GM15510 (cell line): ENCODE results near the gene BACH2.

Source experiments
- POLR2A ChIP-seq: IDR thresholded peaks from 3 replicates; pipeline ENCODE4 v1.6.1; 2011; ENCODE audit warnings: borderline replicate concordance; ENCODE audit not compliant: insufficient read length; ENCODE audit errors: extremely low read depth

The BACH2 gene

DNA sequence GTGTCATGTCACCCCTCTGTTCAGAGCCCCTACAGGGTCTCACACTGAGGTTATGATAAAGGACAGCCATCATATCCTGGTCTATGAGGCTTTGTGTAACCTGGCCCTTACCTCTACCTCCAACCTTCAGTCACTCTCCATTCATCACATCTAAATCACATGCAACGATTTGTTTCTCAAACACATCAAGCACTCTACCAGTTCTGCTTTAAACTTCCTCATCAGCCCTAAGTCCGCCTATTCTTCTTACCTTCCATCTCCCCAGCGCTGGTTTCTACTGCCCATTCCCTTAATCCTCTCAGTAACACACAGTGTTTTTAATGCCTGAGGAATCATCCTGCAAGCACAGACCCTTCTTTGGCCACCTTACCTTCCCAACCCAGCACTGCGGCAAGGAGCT lies 17.9 kb upstream of the BACH2 start:
- no peak for TF ChIP-seq POLR2A

DNA sequence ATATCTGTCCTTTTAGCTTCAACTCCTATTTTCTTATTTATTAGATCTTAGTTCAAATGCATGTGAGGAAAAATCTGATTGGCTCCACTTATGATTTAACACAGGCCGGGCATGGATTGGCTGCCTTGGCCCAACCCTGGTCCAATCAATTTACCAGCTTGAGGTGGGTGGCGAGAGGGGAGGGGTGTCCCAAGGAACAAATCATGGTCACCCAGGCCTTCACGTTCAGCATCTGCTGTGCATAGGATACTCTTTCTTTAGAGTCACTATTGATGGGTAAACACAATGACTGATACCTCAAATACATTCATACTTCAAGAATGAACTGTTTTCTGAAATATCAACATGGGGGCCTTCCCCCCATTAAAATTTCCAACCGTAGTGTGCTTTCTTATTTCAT lies 14.9 kb upstream of the BACH2 start:
- TF ChIP-seq POLR2A, result no peak

DNA sequence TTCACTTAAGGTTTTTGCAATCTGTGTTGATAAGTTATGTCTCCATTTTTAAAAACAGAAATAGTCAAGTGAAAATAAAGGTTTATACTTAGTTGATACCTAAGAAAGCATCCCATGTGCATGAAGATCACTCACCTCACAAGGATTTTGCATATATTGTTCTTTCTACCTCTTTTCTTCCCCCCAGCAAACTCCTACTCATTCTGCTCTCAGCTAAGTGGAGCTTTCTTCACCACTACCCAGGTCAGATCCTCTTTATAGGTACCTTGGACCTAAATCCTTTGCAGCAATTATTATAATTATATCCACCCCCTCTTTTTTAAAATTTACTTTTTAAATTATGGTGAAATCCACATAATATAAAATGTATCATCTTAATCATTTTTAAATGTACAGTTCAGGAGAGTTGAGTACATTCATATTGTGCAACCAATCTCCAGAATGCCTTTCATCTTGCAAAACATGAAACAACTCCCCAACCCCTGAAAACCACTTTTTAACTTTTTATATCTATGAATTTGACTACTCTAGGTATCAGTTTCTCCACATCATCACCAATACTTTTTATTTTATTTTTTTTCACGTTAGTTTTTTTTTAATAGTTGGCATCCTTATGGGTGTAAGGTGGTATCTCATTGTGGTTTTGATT lies 9.3 kb upstream of the BACH2 start:
- TF ChIP-seq POLR2A, result no peak

DNA sequence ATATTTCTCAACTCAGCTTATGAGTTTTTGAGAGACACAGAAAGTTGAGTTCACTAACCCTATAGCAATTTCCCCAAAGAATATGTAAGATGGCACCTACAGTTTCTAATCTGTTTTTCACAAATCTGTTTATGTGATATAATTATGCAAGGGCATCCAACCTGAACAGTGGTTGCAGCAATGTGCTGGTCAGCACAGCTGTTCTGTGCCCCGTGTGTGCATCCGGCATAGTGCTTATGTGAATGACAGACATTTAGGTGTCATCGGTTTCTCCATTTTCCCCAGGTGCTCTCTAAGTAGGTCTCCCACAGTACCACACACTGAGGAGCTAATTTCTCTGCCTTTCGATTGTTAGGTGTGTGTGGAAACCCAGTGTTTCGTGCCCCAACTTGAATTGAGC lies 7.7 kb upstream of the BACH2 start:
- TF ChIP-seq POLR2A, result no peak

DNA sequence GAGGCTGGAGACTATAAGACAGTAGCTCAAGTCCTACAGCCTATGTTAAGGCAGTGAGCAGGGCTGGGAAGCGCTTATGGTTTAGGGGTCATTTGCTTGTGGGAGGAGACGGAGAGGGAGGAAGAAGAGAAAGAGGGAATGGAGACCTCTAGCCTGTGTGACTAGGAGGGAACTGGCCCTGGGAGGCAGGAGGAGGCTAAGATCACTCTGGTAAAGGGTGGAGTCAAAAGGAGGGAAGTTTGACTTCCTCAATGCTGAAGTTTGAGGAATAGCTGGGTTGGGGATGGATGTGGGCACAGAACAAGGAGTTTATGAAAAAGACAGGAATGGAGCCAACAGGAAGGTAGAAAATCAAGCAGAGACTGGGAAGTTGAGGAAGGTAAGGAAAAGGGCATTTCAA lies 6.4 kb upstream of the BACH2 start:
- TF ChIP-seq POLR2A, result no peak

DNA sequence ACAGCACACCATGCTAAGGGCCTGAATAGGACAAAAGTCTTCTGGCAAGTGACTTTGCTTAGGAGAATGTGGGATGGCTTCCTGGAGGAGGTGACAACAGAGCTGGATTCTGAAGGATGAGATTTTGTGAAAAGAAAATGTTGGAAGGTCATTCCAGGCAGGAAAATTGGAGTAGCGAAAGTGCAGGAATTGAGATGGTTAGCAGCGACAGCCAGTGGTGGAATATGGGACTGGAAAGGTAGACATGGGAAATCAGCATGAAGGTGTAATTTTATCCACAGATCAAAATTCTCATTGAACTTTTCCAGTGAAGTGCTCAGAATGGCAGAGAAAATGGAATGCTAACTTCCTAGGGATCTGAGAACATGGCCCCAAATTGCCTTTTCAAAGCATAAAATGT lies 5.7 kb upstream of the BACH2 start:
- TF ChIP-seq POLR2A, result no peak

DNA sequence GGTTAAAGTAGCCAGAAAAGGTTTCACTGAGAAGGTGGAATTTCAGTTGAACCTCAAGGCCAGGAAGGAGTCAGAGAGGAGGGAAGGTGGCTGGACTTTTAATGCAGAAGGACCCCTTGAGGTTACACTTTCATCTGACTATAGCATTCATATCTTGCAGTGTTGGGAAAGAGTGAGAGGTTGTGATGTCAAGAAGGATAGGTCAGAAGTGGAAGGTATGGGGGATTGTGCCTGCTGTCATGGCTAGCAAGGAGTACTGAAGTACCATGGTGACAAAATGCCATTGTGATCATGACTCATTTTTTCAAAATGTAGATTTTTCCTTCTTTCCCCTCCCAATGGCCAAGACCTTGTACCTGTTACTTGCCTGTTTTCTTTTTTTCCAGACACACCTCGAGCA lies 5.2 kb upstream of the BACH2 start:
- no peak for TF ChIP-seq POLR2A

DNA sequence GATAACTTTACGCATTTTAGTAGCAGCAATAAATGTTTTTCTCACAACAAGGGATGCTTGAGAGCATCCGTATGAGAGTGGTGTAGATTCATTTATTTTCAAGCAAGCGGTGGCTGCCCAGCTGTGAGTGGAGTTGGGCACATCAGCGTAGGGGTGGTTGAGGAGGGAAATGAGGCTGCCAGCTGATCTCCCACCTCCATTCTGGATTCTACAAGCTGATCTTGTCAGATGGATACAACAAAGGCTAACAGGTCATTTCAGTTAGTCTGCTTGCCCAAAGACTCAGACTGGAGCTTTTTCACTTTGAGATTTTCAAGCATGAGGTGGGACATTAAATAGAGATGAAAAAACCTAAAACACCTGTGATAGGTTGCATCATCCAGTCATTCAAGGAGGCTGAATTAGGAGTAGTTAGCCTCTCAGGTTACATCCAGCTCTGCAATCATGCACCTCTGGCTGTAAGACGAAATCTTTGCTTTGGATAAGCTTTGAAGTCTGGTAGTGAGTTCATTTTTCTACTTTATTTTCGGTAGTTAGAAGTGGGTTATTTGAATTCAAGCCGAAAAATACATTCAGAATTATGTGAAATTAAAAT lies 1.9 kb upstream of the BACH2 start:
- TF ChIP-seq POLR2A, result no peak

DNA sequence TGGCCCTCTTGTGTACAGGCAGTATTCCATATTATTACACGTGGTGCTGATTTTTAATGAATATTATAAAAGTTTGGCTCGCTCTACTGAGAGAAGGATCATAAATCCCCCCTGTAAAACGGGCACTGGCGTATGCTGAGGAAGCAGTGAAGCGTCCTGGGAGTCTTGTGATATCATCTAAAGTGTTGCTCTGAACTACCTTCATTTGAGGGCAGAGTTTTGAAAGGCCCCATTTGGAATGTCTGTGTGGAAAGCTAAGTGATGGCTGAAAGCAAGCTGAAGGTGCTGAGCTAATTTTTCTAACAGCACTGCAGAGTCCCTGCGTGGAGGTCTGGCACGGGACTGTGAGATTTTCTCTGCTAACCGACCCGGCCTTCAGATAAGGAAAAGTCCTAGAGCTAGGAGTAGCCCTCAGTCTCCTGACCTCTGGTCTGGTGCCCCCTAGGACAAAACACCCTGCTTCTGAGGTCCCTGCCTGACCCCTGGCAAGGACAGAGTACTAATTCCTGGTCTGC lies 1.3 kb upstream of the BACH2 start:
- TF ChIP-seq POLR2A, result no peak

DNA sequence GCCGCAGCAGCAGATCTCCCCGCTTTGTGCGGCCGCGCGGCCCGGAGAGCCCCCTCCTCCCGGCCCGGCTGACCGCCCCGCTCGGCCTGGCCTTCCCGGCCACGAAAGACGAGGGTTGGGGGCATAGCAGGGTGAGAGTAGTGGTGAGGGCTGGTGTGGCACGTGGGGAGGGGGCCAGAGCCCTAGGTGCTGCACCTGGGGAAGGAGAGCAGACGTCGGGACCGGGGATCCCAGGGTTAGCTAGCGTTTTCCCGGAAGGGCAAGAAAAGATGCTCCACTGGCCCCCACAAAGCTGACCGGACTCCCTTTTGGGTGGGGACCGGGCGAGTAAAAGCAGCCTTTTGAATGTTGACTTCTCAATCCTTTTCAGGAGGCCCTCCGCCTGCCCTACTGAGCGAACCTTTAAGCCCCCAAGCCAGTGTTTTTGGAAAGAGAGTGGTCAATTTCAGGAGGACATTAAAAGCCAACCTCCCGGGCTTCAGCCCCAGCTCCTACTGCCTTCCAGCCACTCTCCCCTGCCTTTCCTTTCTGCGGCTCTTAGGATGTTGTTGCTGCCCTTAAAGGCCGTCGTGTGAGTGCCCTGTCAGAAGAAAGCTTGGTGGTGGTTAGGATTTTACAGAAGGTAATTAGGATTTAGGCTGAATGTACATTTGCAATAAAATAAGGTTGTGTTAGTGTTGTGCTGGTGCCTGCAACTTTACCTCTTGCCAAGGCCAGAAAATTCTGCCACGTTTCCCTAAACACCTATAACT lies 648 bp upstream of the BACH2 start:
- no peak for TF ChIP-seq POLR2A

DNA sequence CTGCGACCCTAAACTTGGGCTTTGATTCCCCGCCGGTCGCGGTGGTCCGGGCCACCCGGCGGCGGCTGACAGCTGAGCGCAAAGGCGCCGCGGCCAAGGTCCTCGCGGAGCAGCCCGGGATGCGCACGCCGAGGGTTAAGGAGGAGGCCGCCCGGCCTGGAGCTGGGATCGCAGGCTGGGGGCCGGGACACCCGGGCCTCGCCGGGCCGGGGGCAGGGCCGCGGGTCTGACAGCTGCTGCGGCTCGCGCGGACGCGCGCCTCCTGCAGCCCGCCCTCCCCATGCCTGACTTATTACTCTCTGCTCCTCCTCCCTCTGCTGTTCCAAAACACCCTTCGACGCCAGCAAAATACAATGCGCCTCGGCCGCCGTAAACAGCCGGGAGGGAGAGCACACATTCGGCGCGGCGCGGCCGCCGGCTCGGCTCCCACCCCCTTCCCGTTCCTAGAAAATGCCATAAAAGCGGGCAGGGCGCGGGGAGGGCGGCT lies 746 bp downstream of the BACH2 start:
- TF ChIP-seq POLR2A, result no peak

DNA sequence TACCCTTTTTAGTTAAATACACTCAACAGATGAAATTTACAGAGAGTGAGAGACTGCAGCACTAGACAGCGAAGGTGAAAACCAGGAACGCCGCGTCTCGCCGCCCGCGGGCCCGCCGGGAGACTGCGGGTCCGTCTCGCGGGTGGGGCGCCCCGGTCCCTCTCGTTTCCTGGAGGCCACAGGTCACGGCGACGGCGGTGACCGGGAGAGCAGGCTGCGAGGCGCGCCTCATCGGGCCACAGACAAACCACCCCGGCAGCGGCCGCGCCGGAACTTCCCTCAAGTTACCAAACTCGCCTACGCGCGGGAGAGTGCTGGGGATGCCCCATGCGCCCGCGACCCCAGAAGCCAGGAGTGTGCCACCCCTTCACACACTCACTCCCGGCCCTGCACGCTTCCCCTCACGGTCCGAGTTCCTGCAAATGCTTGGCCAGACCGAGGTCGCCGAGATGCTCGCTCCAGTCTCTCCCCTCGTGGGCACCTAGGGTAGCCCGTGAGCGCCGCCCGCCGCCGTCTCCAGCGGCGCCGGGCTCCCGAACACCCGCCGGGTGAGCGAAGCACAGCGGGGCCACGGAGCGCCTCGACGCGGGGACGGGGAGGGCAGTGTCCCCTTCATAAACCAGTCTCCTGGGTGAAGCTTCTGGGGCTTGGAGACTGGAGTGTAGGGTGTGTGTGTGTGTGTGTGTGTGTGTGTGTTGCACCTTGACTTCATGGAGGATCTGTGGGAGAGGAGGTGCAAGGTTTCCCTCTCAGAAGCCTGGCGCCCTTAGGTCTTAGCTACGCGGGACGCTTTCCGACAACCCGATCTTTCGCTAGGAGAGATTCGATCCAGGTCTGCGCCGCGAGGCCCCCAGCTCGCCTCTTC lies 1.4 kb downstream of the BACH2 start:
- TF ChIP-seq POLR2A, result no peak

DNA sequence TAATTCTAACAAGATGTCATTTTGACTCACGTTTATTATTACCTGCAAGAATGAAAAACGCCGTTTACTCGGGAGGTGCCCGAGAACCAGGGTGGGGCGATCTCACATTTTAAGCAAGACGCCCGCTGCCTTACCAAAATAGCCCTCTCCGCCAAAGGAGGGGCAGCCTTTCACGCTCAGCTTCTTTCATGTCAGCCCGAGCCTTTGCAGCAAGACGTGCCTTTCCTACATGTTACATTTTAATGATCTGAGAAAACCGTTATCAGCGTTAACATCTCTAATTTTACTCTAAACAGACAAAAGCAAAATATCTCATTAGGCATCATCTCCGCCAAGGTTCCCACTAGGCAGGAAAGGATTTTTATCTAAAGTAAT lies 2.0 kb downstream of the BACH2 start:
- TF ChIP-seq POLR2A, result no peak

DNA sequence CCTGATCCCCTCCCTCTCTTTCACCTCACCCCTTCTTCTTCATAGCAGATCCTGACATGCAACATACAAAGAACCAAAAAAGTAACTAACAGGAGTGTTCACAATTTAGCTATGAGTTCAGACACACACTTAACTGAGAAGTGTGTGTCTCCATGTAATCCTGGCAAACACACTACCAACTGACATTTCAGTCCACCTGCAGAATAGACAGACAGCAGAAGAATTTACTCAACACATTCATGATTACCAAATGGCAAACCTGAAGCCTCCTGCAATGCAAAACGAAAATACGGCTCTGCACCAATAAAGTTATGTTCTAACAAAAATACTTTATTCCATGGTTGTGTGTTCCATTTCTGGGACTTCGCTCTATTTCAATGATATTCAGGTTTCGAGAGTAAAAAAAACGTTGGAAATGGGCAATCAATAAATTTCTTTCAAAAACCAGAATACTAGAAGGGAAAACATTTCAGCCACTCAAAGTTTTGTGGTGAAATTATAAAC lies 2.6 kb downstream of the BACH2 start:
- TF ChIP-seq POLR2A, result no peak
